ENCODE results near the gene SLC25A4. TPM values are rescaled to one million over a fixed set of nuclear protein-coding genes. Genes with fewer than 3 reads are reported as not detected.
"Not testable (repeated sequence)": the region's sequence is repeated elsewhere in the genome, so short reads cannot be mapped to it uniquely, and the experiment has no call there.

SLC25A4 gene
- total RNA-seq, 4 donors from 2014 or later = 135 to 158 (median 140) TPM

GRCh38 chr4:185194924-185195888 lies 52.1 kb downstream of the SLC25A4 start:
- 74% methylated on average over 9 of the region's 9 CpGs for WGBS
- H3K4me1 ChIP-seq = peaks cover 0 to 12% (median 0%) of the 10 kb centered on the region in 4 donors
- DNase-seq (ENCODE audit: extremely low spot score) = no peak
- H3K4me3 ChIP-seq = no peak overlapping the region
- no peak overlapping the region for H3K27ac ChIP-seq (replicated peaks in 1 of 4)
- no peaks in the 10 kb centered on the region for H3K9me3 ChIP-seq
- TF ChIP-seq EP300 (IDR thresholded peaks at IDR 0.05) (no peak), POLR2AphosphoS5 (IDR thresholded peaks at IDR 0.05) (no peak), CTCF (IDR thresholded peaks at IDR 0.05) (no peak), POLR2A (IDR thresholded peaks at IDR 0.05; ENCODE audit: low read depth) (no peak)
- H3K27me3 ChIP-seq = no peaks in the 10 kb centered on the region
- peaks cover 7 to 11% (median 8%) of the 10 kb centered on the region in 4 donors for H3K36me3 ChIP-seq
- intact Hi-C loops (cut with DNase I) = no loop called here

- Histone ChIP-seq H3K27me3 (no peaks in the 10 kb centered on the region), H3K27ac (replicated peaks in 1 of 4) (no peak overlapping the region), H3K4me1 (peaks cover 0 to 12% (median under 1%) of the 10 kb centered on the region in 4 donors), H3K36me3 (peaks cover 0 to 5% (median 4%) of the 10 kb centered on the region in 4 donors), H3K4me3 (no peak overlapping the region), H3K9me3 (no peaks in the 10 kb centered on the region)
- no peak for DNase-seq (ENCODE audit: extremely low spot score)
- 93% methylated on average over 2 of the region's 2 CpGs for WGBS
- intact Hi-C loops (cut with DNase I) = no loop called here
- TF ChIP-seq CTCF (IDR thresholded peaks at IDR 0.05) = no peak
- no peak for TF ChIP-seq POLR2AphosphoS5 (IDR thresholded peaks at IDR 0.05)
- no peak for TF ChIP-seq EP300 (IDR thresholded peaks at IDR 0.05)
- no peak for TF ChIP-seq POLR2A (IDR thresholded peaks at IDR 0.05; ENCODE audit: low read depth)
Observed at GRCh38 chr4:185196437-185196836, 53.4 kb downstream of the SLC25A4 start.

GRCh38 chr4:185198189-185198588 lies 55.1 kb downstream of the SLC25A4 start:
- H3K27me3 ChIP-seq; intact Hi-C loops (cut with DNase I); H3K36me3 ChIP-seq; H3K9me3 ChIP-seq; DNase-seq (ENCODE audit: extremely low spot score); H3K4me3 ChIP-seq; H3K27ac ChIP-seq (replicated peaks in 1 of 4): not testable (repeated sequence)
- 92% methylated on average over 4 of the region's 4 CpGs for WGBS
- peaks cover 7 to 20% (median 16%) of the 10 kb centered on the region in 4 donors for H3K4me1 ChIP-seq

Other genes with a start within 250 kb of the SLC25A4 start
- not detected for gene HELT, start 124.8 kb upstream of the SLC25A4 start, total RNA-seq
- 10 to 100 TPM; 30.2 to 36.8 (median 35.1) TPM for gene CFAP97, start 60.7 kb downstream of the SLC25A4 start, total RNA-seq
- 10 to 100 TPM; 19.9 to 23.8 (median 21.5) TPM for gene SNX25, start 66.3 kb downstream of the SLC25A4 start, total RNA-seq

Measured in esophagus muscularis mucosa (tissue), 4 donors.